ENCODE data around the gene OPA1.

- TF ChIP-seq ZNF274 (IDR thresholded peaks at IDR 0.05; ENCODE audit: low read depth, low read length) (no peak), SUZ12 (IDR thresholded peaks at IDR 0.05; ENCODE audit: extremely low read depth, insufficient read depth, insufficient read length) (no peak), YY1 (IDR thresholded peaks at IDR 0.05; ENCODE audit: insufficient read depth, insufficient read length) (no peak)
These were observed 19.4 kb upstream of the OPA1 start for GRCh38 chr3:193573403-193574191.
